GM12801 (cell line): ENCODE measurements around the gene RARB.

Experiments
- TF ChIP-seq, protein P1 (sequence below): IDR thresholded peaks from one replicate; pipeline ENCODE4 v1.5.1; 2011; ENCODE audit warnings: control low read depth; ENCODE audit not compliant: insufficient read length; ENCODE audit errors: extremely low read depth

Gene RARB

DNA sequence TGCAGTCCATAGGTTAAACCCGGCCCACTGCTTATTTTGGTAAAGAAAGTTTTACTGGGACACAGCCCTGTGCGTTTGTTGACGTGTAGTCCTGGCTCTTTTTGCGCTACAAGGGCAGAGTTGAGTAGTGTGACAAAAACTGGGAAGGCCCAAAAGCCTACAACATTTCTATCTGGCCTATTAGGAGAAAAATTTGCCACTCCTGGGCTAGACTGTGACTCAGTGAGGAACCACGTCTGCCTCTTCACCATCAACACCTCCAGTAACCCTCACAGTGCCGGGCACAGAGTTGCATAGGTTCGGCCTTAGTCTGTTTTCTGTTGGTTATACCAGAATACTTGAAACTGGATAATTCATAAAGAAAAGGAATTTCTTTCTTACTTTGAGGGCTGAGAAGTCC lies 126.3 kb downstream of the RARB start:
- TF ChIP-seq, protein P1, sequence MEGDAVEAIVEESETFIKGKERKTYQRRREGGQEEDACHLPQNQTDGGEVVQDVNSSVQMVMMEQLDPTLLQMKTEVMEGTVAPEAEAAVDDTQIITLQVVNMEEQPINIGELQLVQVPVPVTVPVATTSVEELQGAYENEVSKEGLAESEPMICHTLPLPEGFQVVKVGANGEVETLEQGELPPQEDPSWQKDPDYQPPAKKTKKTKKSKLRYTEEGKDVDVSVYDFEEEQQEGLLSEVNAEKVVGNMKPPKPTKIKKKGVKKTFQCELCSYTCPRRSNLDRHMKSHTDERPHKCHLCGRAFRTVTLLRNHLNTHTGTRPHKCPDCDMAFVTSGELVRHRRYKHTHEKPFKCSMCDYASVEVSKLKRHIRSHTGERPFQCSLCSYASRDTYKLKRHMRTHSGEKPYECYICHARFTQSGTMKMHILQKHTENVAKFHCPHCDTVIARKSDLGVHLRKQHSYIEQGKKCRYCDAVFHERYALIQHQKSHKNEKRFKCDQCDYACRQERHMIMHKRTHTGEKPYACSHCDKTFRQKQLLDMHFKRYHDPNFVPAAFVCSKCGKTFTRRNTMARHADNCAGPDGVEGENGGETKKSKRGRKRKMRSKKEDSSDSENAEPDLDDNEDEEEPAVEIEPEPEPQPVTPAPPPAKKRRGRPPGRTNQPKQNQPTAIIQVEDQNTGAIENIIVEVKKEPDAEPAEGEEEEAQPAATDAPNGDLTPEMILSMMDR = no peak

DNA sequence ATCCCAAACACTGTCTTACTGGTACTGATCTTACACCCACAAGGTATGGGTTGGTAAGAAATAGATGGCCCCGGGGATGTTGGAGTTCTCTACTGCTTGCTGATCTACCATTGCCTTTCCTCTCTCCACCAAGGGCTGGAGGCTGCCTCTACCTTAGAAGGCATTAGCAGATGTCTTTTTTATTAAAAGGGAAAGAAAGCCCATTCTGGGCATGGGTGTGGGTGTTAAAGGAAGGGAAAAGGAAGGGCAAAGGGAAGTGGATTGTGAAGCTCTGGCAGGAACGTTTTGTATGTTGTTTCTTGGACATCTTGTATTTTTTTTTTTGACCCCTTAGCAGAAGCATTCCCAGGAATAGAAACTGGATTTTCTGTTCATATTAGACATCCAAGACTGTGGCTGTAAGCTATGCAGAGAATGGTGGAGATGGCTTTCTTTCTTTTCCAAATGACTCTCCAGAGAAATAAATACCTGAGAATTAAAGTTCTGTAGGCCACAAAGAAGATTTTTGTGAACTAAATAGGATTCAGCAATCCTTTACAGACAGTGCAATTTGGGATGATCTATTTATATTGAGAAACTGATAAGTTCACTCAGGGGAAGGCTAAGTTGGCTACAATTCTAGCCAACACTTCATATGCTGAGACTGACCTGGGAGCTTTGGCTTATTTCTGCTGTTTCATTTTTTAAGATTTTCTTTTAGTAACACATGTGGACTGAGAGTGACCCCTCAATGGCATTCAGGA lies 127.8 kb downstream of the RARB start:
- TF ChIP-seq, protein P1 = no peak

- TF ChIP-seq, protein P1 = no peak
Measured at GRCh38 chr3:25556447-25556846, 128.4 kb downstream of the RARB start.

- TF ChIP-seq, protein P1 = no peak
Measured at GRCh38 chr3:25557694-25558093, 129.6 kb downstream of the RARB start.

GRCh38 chr3:25558121-25558520 lies 130.1 kb downstream of the RARB start:
- TF ChIP-seq, protein P1 = no peak

DNA sequence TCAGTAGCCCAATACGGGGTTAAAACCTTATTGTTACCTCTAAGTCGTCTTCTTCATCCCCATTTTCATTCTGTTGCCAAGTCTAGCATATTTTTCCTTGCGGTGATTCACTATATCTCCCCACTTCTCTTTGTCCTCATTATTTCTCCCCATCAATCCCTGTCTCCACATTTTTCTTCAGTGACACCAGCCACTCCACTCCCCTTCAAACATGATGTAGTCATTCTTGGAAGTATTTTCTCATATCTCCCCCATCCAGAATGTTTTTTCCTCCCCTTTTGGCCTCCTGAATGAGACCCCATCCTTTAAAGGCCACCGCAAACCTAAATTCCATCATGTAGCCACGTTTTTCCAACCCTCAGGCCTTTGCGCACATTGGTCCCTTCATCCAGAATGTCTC lies 130.7 kb downstream of the RARB start:
- TF ChIP-seq, protein P1 = no peak

- TF ChIP-seq, protein P1 = no peak
Measured at GRCh38 chr3:25563601-25564000, 135.5 kb downstream of the RARB start.
